Liver (tissue), 9 donors: ENCODE data around the gene CNKSR3. TPM values are rescaled to one million over a fixed set of nuclear protein-coding genes. Genes with fewer than 3 reads are reported as not detected.

Experiments
- DNase-seq: peaks from one replicate; pipeline ENCODE4 v3.0.0-alpha.2; 2017; ENCODE audit warnings: low spot score
- H3K27ac ChIP-seq, 2 donors: one replicate each; pipeline ENCODE4 v1.7.0; 2013; ENCODE audit warnings: inconsistent platforms in 2 of 2, low read length in 2 of 2, control low read depth in 1 of 2, low read depth in 1 of 2, mild to moderate bottlenecking in 1 of 2
- H3K27me3 ChIP-seq, 4 donors: one replicate each; pipeline versions ENCODE4 v1.6.1 to v1.7.0; 2013; ENCODE audit warnings: low read length in 3 of 4, inconsistent platforms in 1 of 4, mild to moderate bottlenecking in 1 of 4, moderate library complexity in 1 of 4; ENCODE audit not compliant: control insufficient read depth in 4 of 4, insufficient read depth in 4 of 4
- H3K36me3 ChIP-seq, 4 donors: one replicate each; pipeline versions ENCODE4 v1.6.1 to v1.7.0; 2013; ENCODE audit warnings: low read length in 3 of 4, mild to moderate bottlenecking in 3 of 4, low read depth in 1 of 4, moderate library complexity in 1 of 4; ENCODE audit not compliant: control insufficient read depth in 4 of 4, insufficient read depth in 3 of 4
- H3K4me1 ChIP-seq, 4 donors: one replicate each; pipeline versions ENCODE4 v1.6.1 to v1.7.0; 2013; ENCODE audit warnings: low read length in 3 of 4, mild to moderate bottlenecking in 3 of 4, moderate library complexity in 1 of 4; ENCODE audit not compliant: control insufficient read depth in 4 of 4, insufficient read depth in 4 of 4
- H3K4me3 ChIP-seq, 3 donors: one replicate each; pipeline versions ENCODE4 v1.6.1 to v1.7.0; 2013; ENCODE audit warnings: low read length in 3 of 3, control low read depth in 1 of 3, low read depth in 1 of 3, mild to moderate bottlenecking in 1 of 3
- H3K9ac ChIP-seq, 2 donors: one replicate each; pipeline ENCODE4 v1.7.0; 2013; ENCODE audit warnings: low read length in 2 of 2, mild to moderate bottlenecking in 2 of 2, moderate library complexity in 2 of 2, control low read depth in 1 of 2, low read depth in 1 of 2
- H3K9me3 ChIP-seq, 4 donors: one replicate each; pipeline versions ENCODE4 v1.6.1 to v1.7.0; 2013; ENCODE audit warnings: low read length in 3 of 4; ENCODE audit not compliant: control insufficient read depth in 4 of 4
- EGR1 ChIP-seq, 2 donors: IDR thresholded peaks; 2 replicates each; pipeline ENCODE4 v1.6.1; 2016 to 2018; ENCODE audit warnings: antibody characterized with exemption in 2 of 2, low read depth in 2 of 2
- FOXA1 ChIP-seq: IDR thresholded peaks from 2 replicates; pipeline ENCODE4 v1.6.1; 2016; ENCODE audit warnings: antibody characterized with exemption
- FOXA2 ChIP-seq: IDR thresholded peaks from 2 replicates; pipeline ENCODE4 v1.6.1; 2016; ENCODE audit warnings: antibody characterized with exemption
- GABPA ChIP-seq, 2 donors: IDR thresholded peaks in 1 of 2; conservative IDR thresholded peaks in 1 of 2; 2 replicates each; pipeline ENCODE4 v1.6.1; 2016; ENCODE audit warnings: antibody characterized with exemption in 2 of 2, mild to moderate bottlenecking in 1 of 2, moderate library complexity in 1 of 2
- HNF4A ChIP-seq, 2 donors: conservative IDR thresholded peaks; 2 replicates each; pipeline ENCODE4 v1.6.1; 2016; ENCODE audit warnings: antibody characterized with exemption in 2 of 2, mild to moderate bottlenecking in 2 of 2
- HNF4G ChIP-seq: IDR thresholded peaks from 2 replicates; pipeline ENCODE4 v1.6.1; 2016; ENCODE audit warnings: antibody characterized with exemption
- JUND ChIP-seq, 2 donors: IDR thresholded peaks; 2 replicates each; pipeline ENCODE4 v1.6.1; 2016; ENCODE audit warnings: antibody characterized with exemption in 2 of 2
- NR2F2 ChIP-seq: IDR thresholded peaks from 2 replicates; pipeline ENCODE4 v1.6.1; 2016; ENCODE audit warnings: antibody characterized with exemption
- RAD21 ChIP-seq, 2 donors: IDR thresholded peaks; 2 replicates each; pipeline ENCODE4 v1.6.1; 2016; ENCODE audit warnings: antibody characterized with exemption in 2 of 2, mild to moderate bottlenecking in 2 of 2
- RXRA ChIP-seq, 2 donors: IDR thresholded peaks; 2 replicates each; pipeline ENCODE4 v1.6.1; 2017 to 2018; ENCODE audit warnings: antibody characterized with exemption in 2 of 2, mild to moderate bottlenecking in 1 of 2
- SP1 ChIP-seq: IDR thresholded peaks from 2 replicates; pipeline ENCODE4 v1.6.1; 2018; ENCODE audit warnings: antibody characterized with exemption, mild to moderate bottlenecking
- TAF1 ChIP-seq: conservative IDR thresholded peaks from 2 replicates; pipeline ENCODE4 v1.6.1; 2016; ENCODE audit warnings: antibody characterized with exemption, mild to moderate bottlenecking
- YY1 ChIP-seq: IDR thresholded peaks from 2 replicates; pipeline ENCODE4 v1.6.1; 2016; ENCODE audit warnings: antibody characterized with exemption, mild to moderate bottlenecking
- WGBS: extraction: QIAGEN DNeasy Blood & Tissue Kit; methylation state at CpG from one replicate; pipeline ENCODE4 v1.1.7; 2013; 5-methylcytosine and 5-hydroxymethylcytosine counted together
- polyA plus RNA-seq, 2 donors: library from polyadenylated mRNA; stranded (reverse) in 1 of 2; unstranded in 1 of 2; fragments of 200-250 nt in 1 of 2; fragments of >200 nt in 1 of 2; fragmentation: Nextera tagmentation in 1 of 2; extraction: Ambion mirVana in 1 of 2; gene quantifications; one replicate each; pipeline versions ENCODE4 v1.2.1 to v1.2.3, GENCODE V29; 2013 to 2015
- total RNA-seq, 2 donors: library from RNA; depleted of rRNA; stranded (reverse); fragments of >200 nt; gene quantifications; one replicate each; pipeline ENCODE4 v1.2.3, GENCODE V29; 2014
- TF ChIP-seq, protein P1 (sequence below): IDR thresholded peaks from 2 replicates; pipeline ENCODE4 v1.6.1; 2016; ENCODE audit warnings: antibody characterized with exemption
- TF ChIP-seq, protein P2 (sequence below): IDR thresholded peaks from 2 replicates; pipeline ENCODE4 v1.6.1; 2016; ENCODE audit warnings: antibody characterized with exemption
- TF ChIP-seq, protein P3 (sequence below): IDR thresholded peaks from 2 replicates; pipeline ENCODE4 v1.6.1; 2016; ENCODE audit warnings: antibody characterized with exemption, mild to moderate bottlenecking
- TF ChIP-seq, protein P4 (sequence below): fragments of 150-350 bp; IDR thresholded peaks from 2 replicates; pipeline ENCODE4 v1.5.1; 2017; ENCODE audit warnings: improper control_type of control experiment, low read depth, low read length; ENCODE audit not compliant: missing input control
- TF ChIP-seq, protein P5 (sequence below): IDR thresholded peaks from 2 replicates; pipeline ENCODE4 v1.6.1; 2016; ENCODE audit warnings: antibody characterized with exemption
- donor health status: healthy.
- donor health status: healthy.
- donor health status: healthy.
- donor health status: healthy.
- donor health status: healthy.

The CNKSR3 gene
- total RNA-seq (10 to 100 TPM in 1 of 2 donors, 1 to 10 TPM in 1; 6.4 to 22.7 TPM), polyA plus RNA-seq (10 to 100 TPM; 12.3 to 17.7 TPM)

DNA sequence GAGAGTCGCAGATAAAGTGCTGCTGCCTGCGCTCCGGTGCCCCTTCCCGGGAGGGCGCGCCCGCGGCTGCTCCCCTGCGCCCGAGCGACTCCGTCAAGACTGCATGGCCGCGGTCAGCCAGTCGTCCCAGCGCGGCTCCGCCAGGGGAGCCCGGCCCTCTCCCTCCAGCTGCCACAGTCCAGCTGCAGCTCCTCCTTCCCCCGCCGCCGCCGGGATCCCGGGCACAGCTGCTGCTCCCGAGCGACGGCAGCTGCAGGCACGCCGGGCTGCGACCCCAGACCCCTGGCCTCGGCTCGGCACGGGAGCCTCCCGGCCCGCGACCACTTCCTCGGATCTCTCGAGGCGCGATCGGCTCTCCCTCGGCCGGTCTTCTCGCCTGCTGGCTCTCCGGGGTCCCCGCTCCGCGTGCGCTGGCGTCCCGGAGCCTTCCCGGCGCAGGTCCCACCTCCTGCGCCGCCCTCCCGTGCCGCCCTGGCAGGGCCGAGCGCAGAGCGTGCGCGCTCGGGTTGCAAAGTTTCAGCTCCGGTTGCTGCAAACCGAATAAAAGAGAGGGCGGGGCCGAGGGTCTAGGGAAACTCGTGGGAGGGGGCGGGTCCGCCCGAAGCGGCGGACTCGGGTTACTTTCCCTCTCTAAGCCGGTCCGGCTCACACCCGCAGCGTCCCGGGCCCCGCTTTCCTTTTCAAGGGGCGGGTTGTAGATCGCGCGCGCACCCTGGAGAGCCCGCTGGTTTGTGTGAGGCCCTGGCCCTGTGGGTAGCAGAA is at the start of gene CNKSR3:
TSS of gene CNKSR3 (minus strand) at position 542 of the 762 bp plus-strand sequence. CDS start 571 bp downstream, outside the sequence.
- no peaks in the 10 kb centered on the region for H3K9me3 ChIP-seq
- TF ChIP-seq, protein P1, sequence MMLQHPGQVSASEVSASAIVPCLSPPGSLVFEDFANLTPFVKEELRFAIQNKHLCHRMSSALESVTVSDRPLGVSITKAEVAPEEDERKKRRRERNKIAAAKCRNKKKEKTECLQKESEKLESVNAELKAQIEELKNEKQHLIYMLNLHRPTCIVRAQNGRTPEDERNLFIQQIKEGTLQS: no peak
- TF ChIP-seq NR2F2 (no peak), GABPA (IDR thresholded peaks at IDR 0.05 in 1 of 2, conservative IDR thresholded peaks at IDR 0.05 in 1 of 2) (no peak), TAF1 (peak; percentile 71), FOXA2 (no peak), YY1 (peak; percentile 61), RXRA (IDR thresholded peaks at IDR 0.05) (peak in 1 of 2 donors; percentile 36), FOXA1 (peak; percentile 25), HNF4G (no peak), RAD21 (IDR thresholded peaks at IDR 0.05) (peak; percentile 36 to 40), JUND (IDR thresholded peaks at IDR 0.05) (peak in 1 of 2 donors; percentile 24), EGR1 (IDR thresholded peaks at IDR 0.05; ENCODE audit: low read depth in 2 of 2) (peak in 1 of 2 donors; percentile 68), HNF4A (conservative IDR thresholded peaks at IDR 0.05) (peak in 1 of 2 donors; percentile 40), SP1 (peak; percentile 61)
- TF ChIP-seq, protein P2, sequence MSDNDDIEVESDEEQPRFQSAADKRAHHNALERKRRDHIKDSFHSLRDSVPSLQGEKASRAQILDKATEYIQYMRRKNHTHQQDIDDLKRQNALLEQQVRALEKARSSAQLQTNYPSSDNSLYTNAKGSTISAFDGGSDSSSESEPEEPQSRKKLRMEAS: peak; percentile 66
- TF ChIP-seq, protein P3, sequence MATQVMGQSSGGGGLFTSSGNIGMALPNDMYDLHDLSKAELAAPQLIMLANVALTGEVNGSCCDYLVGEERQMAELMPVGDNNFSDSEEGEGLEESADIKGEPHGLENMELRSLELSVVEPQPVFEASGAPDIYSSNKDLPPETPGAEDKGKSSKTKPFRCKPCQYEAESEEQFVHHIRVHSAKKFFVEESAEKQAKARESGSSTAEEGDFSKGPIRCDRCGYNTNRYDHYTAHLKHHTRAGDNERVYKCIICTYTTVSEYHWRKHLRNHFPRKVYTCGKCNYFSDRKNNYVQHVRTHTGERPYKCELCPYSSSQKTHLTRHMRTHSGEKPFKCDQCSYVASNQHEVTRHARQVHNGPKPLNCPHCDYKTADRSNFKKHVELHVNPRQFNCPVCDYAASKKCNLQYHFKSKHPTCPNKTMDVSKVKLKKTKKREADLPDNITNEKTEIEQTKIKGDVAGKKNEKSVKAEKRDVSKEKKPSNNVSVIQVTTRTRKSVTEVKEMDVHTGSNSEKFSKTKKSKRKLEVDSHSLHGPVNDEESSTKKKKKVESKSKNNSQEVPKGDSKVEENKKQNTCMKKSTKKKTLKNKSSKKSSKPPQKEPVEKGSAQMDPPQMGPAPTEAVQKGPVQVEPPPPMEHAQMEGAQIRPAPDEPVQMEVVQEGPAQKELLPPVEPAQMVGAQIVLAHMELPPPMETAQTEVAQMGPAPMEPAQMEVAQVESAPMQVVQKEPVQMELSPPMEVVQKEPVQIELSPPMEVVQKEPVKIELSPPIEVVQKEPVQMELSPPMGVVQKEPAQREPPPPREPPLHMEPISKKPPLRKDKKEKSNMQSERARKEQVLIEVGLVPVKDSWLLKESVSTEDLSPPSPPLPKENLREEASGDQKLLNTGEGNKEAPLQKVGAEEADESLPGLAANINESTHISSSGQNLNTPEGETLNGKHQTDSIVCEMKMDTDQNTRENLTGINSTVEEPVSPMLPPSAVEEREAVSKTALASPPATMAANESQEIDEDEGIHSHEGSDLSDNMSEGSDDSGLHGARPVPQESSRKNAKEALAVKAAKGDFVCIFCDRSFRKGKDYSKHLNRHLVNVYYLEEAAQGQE: peak; percentile 87
- TF ChIP-seq, protein P4, sequence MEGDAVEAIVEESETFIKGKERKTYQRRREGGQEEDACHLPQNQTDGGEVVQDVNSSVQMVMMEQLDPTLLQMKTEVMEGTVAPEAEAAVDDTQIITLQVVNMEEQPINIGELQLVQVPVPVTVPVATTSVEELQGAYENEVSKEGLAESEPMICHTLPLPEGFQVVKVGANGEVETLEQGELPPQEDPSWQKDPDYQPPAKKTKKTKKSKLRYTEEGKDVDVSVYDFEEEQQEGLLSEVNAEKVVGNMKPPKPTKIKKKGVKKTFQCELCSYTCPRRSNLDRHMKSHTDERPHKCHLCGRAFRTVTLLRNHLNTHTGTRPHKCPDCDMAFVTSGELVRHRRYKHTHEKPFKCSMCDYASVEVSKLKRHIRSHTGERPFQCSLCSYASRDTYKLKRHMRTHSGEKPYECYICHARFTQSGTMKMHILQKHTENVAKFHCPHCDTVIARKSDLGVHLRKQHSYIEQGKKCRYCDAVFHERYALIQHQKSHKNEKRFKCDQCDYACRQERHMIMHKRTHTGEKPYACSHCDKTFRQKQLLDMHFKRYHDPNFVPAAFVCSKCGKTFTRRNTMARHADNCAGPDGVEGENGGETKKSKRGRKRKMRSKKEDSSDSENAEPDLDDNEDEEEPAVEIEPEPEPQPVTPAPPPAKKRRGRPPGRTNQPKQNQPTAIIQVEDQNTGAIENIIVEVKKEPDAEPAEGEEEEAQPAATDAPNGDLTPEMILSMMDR: peak; percentile 13
- TF ChIP-seq, protein P5, sequence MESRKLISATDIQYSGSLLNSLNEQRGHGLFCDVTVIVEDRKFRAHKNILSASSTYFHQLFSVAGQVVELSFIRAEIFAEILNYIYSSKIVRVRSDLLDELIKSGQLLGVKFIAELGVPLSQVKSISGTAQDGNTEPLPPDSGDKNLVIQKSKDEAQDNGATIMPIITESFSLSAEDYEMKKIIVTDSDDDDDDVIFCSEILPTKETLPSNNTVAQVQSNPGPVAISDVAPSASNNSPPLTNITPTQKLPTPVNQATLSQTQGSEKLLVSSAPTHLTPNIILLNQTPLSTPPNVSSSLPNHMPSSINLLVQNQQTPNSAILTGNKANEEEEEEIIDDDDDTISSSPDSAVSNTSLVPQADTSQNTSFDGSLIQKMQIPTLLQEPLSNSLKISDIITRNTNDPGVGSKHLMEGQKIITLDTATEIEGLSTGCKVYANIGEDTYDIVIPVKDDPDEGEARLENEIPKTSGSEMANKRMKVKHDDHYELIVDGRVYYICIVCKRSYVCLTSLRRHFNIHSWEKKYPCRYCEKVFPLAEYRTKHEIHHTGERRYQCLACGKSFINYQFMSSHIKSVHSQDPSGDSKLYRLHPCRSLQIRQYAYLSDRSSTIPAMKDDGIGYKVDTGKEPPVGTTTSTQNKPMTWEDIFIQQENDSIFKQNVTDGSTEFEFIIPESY: no peak
- H3K4me1 ChIP-seq: peaks cover 2 to 40% (median 28%) of the 10 kb centered on the region in 4 donors
- peak within 1 kb of the TSS; percentile 76 to 82 for H3K9ac ChIP-seq
- H3K27me3 ChIP-seq: no peaks in the 10 kb centered on the region
- H3K4me3 ChIP-seq: peak within 1 kb of the TSS; percentile 78 to 91 (median 81)
- under 1% methylated on average over 86 of the region's 86 CpGs for WGBS
- H3K36me3 ChIP-seq: no peaks in the 10 kb centered on the region
- peak within 1 kb of the TSS; percentile 94 to 98 for H3K27ac ChIP-seq
- DNase-seq: peak; percentile 87
